NCI-H82 treated with DMSO at 0.1 percent for 48 hours (cell line): ENCODE data around the gene TECPR1.

Experiments
- DNase-seq: peaks from one replicate; lab custom pipeline; 2025; ENCODE audit not compliant: unreplicated experiment; lab: John Stamatoyannopoulos, UW

TECPR1 gene

DNA sequence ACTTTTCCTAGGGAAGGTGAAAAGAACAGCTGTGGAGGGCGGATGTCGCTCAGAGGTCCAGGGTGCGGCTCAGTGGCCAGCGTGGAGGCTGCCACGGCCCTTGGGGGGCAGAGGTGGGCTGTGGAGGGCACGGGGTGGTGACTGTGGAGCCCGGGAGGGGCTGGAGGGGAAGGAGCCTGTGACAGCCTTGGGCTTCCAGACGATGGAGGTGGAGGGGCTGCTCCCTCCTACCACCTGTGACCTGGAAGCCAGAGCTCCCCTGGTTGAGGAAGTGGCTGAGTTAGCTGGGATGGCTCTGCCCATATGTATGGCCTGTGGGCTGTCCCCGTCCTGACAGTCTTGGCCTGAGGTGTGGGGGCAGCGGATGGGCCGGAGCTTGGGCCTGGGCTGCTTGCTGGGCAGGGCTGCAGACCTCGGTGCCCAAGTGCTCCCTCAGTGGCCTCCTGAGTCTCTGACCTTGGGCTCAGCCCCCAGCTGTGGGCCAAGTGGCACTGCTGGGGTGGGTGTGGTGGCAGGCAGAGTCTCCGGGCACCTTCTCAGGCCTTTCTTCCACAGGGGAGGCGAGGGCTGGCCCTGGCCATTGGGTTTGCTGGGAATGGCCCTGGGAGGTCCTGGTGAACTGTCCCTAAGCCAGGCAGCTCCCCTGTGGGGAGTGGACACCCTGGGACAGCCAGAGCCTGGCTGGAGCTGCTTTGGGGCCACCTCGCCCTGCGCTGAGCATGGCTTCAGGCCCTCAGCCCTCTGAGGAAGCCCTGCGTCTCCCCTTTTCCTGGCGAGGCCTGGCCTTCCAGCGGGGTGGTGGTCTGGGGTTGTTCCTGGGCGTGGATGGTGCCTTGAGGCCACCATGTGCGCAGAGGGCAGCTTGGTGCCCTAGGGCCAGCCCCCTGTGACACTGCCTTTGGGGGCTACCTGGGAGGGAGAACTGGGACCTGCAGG lies 33.4 kb upstream of the TECPR1 start:
- no peak for DNase-seq

DNA sequence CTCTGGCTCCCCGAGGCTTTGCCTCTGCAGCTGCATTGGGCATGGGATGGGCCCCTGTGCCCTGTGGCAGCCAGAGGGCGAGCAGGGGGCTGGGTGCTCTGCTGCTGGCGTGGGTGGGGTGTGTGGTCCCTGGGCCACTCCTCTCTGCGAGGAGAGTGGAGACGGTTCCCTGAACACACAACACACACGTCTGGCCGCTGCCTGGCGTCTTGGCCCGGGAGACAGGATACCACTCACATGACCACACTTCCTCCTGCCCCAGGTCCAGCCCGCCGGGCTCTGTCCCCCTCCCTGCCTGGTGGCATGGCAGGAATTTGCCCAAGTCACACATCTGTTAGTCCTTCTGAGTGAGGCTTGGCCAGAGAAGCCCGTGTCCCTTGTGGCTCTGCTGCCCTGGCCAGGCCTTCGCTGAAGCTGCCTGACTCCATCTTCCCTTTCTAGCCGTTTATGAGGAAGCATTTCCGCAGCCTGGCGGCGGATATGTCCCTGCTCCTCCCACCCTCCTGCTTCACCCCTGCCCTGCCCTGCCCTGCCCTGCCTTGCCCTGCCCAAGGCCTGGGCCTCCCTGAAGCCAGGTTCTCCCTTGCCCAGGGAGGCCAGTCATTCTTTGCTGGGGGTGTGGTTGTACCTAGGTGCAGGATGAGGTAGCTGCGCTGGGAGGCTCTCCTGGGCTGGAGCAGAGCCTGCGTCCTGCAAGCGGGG lies 32.5 kb upstream of the TECPR1 start:
- no peak for DNase-seq

DNA sequence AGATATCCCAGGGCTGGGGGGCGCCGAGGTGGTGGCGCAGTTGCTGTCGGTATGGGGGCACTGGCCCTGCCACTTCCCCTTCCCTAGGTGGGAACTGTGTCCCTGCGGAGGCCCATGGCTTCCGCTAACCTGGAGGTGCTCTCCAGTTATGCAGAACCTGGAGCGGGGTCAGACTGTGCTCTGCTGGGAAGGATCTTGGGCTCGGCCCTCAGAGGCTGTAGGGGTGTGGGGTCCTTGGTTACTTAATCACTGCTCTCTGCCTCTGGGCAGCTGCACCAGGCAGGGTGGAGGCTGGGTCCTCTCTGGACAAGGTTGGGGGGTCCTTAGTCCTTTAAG lies 31.8 kb upstream of the TECPR1 start:
- DNase-seq: no peak

DNA sequence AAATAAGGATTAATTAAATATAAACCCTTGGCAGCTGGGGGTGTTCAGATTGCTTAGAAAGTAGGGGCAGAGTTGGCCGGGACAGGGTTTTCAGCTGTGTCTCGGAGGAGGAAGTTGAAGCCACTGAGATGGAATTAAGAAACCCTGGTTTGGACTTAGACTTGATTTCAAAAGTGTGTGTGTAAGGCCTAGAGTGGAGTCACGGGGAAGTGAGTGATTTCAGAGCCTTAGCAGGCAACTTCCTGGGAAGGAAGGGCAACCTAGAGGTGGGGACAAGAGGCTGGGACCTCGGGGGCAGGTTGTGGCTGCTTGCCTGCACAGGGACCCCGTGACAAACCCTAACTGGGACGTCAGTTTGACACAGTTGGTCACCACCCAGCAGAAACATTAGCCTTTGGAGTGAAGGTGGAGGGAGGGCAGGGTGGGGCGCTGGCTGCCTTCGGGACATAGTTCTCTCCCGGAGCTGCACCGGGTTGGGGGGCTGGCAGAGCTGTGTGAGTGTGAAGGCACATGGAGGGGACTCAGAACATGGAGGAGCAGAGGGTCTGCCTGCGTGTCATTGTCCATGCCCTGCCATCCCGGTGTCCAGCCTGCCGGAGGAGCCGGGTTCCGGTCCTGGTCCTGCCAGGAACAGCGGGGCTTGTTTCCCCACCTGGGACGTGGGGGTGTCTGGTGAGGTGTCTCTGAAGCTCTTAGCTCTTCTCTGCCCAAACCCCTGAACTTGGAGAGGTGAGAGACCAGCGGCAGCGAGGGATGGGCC lies 31.3 kb upstream of the TECPR1 start:
- no peak for DNase-seq

DNA sequence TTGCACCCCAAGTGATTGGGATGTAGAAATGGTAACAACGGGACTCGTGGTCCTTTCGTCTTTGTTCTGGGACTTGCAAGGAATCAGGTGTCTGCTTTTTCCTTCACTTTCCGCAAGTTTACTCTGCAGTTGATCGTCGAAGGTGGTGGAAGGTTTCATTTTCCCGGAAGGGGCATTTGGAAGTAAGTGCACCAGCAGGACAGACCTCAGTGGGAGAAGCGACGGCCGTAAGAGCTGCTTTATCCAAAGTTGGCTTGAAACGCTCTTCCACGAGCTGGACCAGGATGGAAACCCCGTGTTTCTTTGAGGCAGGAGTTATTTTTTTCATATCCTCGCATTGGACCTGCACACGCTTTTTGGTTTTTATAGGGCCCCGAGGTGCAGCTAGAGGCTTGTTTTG lies 30.7 kb upstream of the TECPR1 start:
- DNase-seq: no peak

DNA sequence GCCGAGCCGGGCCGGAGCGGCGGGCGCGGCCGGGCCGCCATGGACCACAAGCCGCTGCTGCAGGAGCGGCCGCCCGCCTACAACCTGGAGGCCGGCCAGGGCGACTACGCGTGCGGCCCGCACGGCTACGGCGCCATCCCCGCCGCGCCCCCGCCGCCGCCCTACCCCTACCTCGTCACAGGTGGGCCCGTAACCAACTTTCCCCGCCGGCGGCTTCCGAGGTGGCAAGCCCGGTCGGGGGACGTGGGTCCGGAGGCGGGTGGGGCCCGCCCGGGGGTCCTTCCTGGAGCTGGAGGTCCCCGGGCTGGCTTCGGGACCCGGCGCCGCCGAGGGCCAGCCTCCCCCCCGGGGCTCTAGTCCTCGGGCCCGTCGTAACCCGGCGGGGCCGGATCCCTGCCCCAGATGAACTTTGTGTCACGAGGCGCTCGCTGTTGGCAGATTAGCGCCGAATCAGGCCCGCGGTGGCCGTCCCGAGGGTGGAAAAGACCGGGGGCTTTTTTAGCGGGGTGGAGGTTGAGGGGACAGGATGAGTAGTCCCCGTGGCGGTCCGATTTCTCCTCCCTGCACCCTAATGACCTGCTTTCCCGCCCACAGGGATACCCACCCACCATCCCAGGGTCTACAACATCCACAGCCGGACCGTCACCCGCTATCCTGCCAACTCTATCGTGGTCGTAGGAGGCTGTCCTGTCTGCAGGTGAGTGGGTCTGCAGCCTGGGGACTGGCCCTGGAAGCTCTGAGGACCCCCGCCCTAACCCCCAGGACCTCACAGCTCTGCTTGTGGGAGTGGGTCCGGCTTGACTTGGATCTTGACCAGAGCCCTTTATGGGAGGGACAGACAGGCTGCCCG lies 29.9 kb upstream of the TECPR1 start:
- DNase-seq: no peak

DNA sequence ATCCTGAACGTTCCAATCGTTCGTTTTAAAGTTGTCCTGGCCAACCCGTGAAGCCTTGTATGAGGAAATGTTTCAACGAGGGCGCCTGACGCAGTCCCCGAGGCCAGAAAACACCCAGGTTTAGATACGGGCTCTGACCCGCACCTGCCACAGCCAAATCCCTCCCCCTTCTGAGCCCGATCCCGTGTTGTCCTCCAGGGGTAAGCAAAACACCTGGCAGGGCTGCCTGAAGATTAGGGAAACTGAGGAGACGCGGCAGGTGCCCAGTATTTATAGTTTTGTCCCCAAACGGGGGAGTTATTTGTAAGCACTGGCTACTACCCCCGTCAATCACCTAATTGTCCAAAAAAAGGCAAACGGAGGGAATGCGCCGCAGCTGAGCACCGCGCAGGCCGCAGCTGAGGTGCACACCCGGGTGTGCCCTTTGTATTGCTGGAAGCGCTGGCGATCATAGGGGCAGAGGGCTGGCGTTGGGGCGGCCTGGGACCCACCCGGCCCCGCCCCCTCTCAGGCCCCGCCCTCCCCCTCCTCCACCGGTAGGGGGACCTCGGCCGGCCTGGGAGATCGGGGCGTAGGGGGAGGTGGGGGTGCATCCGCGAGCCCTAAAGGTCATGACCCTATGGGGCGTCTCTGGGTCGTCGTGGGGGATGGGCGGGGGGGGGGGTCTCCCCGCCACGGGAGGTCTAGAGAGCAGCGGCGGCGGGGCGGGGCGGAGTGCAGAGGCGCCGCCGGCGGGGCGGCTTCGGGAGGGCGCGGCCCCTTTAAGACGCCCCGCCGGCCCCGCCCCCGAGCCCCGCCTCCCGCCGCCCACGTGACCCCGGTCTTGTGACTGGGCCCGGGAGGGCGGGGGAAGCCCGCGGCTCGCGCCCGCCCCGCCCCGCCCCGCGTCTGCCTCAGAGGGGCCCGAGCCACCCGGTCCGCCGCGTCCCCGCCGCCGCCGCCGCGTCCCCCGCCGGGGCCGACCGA lies 29.0 kb upstream of the TECPR1 start, which contains the start of gene BRI3:
Gene BRI3 (plus strand): TSS at position 896 of the 966 bp plus-strand sequence. CDS start 110 bp downstream, outside the sequence.
- DNase-seq: peak; percentile 56

DNA sequence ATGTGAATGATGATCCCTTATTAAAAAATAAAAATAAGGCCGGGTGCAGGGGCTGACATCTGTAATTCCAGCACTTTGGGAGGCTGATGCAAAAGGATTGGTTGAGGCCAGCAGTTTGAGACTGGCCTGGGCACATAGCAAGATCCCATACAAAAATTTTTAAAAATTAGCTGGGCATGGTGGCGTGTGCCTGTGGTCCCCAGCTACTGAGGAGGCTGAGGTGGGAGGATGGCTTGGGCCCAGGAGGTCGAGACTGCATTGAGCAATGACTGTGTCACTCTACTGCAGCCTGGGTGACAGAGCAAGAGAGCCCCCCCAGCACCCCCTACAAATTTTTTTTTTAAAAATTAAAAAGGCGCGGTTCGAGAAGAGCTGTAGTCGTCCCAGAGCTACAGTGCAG lies 28.3 kb upstream of the TECPR1 start:
- DNase-seq: no peak

DNA sequence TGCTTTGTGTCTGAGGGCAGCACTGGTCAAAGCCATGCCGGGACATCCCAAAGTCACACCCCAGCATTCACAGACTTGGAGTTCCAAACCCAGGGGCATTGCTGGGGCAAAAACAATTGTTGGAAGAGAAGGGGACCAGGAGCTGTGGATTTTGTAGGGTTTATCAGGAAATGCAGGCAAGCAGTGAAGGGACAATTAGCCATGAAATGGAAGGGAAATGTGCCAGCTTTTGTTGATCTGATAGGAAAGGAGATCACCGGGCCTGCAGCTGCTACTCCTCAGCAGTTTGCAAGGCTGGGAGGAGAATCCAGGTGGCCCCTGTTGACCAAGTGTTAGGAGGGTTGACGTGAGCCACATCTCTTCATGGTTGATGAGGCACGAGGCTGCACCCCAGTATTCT lies 26.9 kb upstream of the TECPR1 start:
- DNase-seq: no peak

DNA sequence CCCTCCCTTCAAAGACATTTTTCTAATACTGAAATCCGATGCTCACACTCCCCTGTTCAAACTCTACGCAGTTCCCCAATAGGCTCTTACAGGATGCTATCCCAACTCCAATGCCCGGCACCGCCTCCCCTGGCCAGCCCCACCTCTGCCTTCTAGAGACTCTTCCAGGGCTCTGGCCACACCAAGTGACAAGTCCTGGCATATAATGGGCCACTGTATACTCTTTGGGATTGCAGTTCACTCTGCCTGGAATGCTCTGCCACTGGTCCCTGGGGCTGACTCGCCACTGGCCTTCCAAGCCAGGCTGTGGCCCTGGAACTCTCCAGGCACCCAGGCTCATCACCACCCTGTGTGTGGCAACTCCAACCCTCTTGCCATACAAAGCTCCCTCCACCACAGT lies 26.4 kb upstream of the TECPR1 start:
- no peak for DNase-seq

DNA sequence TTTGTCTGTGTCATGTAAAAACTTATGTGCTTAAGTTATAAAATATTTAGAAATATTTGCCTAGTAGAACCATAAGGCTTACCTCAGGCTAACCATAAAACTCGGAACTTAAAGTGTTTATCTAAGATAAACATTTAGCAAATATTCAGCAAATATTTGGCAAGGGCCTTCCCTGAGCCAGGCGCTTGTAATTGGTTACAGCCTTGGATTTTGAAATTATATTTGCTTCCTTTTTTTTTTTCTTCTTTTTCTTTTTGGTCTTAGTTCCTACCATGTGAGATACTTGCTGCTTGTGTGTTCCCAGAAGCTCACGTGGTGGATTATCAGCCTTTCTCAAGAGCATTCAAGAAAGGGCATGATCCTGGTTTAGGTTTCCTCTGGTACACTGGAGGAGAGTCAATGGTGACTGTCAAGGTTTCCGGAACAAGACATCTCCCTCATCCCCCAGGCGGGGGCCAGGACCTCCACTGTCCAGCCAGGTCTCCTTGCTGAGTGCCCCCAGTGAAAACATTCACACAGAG lies 24.3 kb upstream of the TECPR1 start:
- DNase-seq: no peak

DNA sequence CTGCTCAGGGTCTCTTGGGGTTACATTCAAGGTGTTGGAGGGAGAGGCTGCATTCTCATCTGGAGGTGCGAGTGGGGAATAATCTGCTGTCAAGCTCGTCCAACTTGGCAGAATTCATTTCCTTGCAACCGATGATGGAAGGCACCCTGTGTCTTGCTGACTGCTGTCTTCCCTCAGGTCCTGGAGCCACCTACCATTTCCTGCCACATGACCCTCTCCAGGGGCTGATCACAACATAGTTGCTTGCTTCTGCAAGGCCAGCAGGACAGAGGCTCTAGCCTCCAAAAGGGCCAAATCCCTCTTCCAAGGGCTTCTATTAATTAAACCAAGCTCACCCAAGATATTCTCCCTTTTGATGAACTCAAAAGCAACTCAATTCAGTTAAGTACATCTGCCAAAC lies 15.3 kb upstream of the TECPR1 start:
- DNase-seq: no peak

DNA sequence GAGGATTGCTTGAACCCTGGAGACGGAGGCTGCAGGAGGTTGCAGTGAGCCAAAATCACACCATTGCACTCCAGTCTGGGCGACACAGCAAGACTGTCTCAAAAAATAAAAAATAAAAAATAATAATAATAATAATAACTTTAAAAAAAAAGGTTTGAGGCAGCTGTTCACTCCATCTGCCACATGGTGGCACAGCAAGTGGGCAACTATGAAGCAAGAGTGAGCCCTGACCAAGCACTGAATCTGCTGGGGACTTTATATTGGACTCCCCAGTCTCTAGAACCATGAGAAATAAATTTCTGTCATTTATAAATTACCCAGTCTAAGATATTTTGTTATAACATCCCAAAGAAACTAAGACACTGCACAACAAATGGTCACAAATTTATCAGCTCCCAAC lies 14.8 kb upstream of the TECPR1 start:
- no peak for DNase-seq

DNA sequence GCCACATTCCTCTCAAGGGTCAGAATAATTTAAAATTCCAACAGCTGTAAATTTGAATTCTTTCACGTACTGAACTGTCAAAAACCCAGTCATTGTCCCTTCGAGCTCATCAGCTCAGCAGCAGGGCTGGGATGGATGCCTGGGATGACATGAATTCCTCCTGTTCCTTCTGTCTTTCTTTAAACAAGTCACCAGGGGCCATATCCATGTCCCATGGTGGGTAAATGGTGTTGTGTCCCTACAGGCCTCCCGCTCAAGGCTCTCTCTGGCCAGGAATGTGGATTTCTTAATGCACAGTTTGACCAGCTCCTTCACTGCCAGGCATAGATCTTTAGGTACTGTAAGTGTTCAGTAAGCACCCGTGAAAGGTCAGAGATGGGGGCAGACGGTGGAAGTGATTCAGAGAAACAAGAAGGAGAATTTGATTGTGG lies 13.8 kb upstream of the TECPR1 start:
- DNase-seq: no peak

DNA sequence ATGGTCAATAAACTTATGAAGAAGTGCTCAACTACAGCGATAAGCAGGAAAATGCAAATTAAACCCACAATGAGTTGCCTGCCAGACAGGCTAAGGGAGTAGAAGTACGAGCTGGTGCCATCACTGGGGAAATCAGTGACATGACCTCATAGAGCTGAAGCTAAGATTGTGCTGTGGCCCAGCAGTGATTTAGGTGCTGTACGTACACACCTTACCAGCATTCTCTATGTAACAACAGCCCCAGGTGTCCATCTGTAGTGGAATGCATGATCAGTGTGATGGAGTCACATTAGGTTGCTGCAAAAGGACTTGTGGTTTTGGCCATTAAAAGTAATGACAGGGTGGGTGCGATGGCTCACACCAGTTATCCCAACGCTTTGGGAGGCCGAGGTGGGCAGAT lies 5.7 kb upstream of the TECPR1 start:
- DNase-seq: no peak

DNA sequence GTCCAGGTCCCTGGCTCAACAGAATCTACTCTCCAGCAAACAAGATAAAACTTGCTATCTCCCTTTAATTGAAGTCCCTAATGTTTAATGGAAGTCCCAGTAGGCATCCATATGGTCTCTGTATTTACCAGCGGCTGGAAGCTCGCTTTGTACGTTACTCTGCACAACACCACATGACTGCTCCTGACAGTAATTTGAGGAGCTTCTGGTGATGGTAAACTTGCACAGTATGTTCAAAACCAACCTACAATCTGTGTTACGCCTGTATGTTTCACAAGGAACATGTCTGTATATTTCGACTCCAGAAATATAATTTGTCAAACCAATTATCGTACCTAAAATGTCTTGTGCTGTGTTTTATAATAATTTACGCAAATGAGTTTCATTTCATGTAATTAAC lies 4.4 kb upstream of the TECPR1 start:
- no peak for DNase-seq

DNA sequence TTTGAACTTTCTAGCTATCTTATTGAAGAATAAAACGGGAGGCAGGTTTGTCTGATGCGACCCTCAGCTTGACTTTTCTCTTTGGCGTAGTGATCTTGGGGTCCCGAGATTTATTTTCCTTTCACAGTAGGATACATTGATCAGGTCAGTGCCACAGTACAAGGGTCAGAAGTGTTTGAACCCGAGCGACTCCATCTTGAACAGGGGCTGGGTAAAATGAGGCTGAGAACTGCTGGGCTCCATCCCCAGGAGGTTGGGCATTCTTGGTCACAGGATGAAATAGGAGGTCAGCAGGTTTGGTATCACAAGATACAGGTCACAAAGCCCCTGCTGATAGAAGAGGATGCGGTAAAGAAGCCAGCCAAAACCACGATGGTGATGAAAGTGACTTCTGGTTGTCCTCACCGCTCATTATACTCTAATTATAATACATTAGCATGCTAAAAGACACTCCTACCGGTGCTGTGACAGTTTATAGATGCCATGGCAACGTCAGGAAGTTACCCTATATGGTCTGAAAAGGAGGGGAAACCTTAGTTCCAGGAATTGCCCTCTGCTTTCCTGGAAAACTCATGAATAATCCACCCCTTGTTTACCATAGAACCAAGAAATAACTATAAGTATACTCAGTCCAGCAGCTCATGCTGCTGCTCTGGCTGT lies 3.0 kb upstream of the TECPR1 start:
- DNase-seq: no peak

DNA sequence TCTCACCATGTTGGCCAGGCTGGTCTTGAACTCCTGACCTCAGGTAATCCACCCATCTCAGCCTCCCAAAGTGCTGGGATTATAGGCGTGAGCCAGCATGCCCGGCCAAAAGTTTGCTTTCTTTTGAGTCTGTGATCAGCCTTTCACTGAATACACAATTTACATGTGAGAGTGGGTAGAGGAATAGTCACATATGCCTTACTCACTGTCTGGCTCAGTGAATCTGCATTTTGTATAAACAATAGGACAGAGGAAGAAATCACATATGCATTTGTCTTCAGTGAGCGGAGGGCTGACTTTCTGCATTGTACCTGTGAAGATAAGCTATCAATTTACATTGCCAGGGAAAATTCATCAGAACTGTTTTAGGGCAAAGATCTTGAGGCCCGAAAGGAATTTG lies 2.5 kb upstream of the TECPR1 start:
- no peak for DNase-seq
